Esophagus mucosa (tissue), 1 donor: ENCODE data around the gene POLH. TPM values are rescaled to one million over a fixed set of nuclear protein-coding genes. Genes with fewer than 3 reads are reported as not detected.
A peak's percentile ranks its signal among the peaks of the same experiment; 100 is the strongest.
"Not testable (repeated sequence)": the region's sequence is repeated elsewhere in the genome, so short reads cannot be mapped to it uniquely, and the experiment has no call there.

ENCODE experiments used
- ATAC-seq: fragments of 200-7000 bp; cut with Tn5 transposase; one replicate; pipeline ENCODE4 v1.9.1; 2020
- total RNA-seq: library from RNA; stranded (reverse); gene quantifications from one replicate; pipeline ENCODE4 v1.2.4, GENCODE V29; 2023
- donor health status: DM: yes; HTN: yes; CAD: no.

POLH gene
- total RNA-seq, 1 donor from 2014 or later: 12.0 TPM

- ATAC-seq: no peak
Measured at GRCh38 chr6:43634702-43635303, 58.8 kb downstream of the POLH start.

DNA sequence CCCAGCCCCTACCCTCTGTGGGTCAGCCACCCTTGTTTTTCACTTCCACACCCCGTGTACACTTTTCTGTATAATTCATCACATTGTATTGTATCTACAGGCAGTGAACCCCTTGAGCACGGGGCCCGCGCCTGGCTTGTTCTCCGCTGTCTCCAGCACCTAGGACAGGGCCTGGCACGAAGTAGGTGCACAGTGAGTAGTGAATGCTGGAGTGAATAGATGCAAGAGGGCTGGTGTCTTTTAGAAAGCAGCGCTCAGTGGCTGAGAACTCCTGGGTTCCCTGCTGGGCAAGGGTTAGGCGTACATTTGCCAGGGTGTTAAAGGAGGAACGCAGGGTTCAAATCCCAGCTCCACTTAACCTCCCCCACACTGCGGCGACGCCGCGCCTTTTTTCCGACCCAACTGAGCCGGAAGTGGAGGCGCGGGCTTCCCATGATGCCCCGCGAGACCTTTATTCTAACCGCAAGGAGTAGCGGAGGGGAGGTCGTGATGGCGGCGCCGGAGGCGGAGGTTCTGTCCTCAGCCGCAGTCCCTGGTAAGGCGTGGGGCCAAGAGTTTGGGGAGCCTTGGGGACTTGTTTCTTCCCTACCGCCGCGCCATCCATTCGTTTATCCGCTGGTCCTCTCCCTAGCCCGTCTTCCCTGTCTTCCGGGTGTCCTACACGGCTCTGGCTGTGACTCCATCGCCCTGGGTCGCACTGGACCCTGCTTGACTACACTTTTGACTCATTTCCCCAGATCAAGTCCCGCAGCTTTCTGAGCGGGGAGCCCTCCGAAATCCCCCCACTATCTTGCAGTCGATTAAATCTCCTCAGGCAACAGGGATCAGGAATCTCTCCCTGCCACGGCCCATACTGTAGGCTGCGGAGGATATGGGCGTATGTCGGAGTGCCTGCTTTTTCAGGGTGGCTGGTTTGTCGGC is 59.7 kb downstream of the POLH start, which contains the start of gene MAD2L1BP:
Gene MAD2L1BP, plus strand, starts transcription at position 454 of the 921 bp plus-strand sequence. Its CDS starts 36 bp downstream, at position 490.
- ATAC-seq: peak; percentile 77

DNA sequence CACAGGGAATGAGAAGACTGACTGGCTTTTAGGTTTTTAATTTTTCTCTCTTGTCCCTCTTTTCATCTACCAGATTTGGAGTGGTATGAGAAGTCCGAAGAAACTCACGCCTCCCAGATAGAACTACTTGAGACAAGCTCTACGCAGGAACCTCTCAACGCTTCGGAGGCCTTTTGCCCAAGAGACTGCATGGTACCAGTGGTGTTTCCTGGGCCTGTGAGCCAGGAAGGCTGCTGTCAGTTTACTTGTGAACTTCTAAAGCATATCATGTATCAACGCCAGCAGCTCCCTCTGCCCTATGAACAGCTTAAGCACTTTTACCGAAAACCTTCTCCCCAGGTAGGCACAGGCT is 60.3 kb downstream of the POLH start:
- ATAC-seq: peak; percentile 3

GRCh38 chr6:43639984-43640800 is 64.2 kb downstream of the POLH start:
- ATAC-seq: peak; percentile 52

GRCh38 chr6:43644940-43645612 is 69.1 kb downstream of the POLH start, which contains the start of gene RSPH9:
TSS of gene RSPH9 (plus strand) at chr6:43645036. CDS start at chr6:43645099, 63 bp downstream.
- peak; percentile 44 for ATAC-seq

GRCh38 chr6:43645613-43645964 is 69.6 kb downstream of the POLH start:
- no peak for ATAC-seq

GRCh38 chr6:43647613-43648012 is 71.6 kb downstream of the POLH start:
- ATAC-seq: no peak

- no peak for ATAC-seq
Measured at GRCh38 chr6:43648248-43648647, 72.3 kb downstream of the POLH start.

- ATAC-seq: not testable (repeated sequence)
Measured at GRCh38 chr6:43652822-43653221, 76.8 kb downstream of the POLH start.

GRCh38 chr6:43657221-43657802 is 81.3 kb downstream of the POLH start:
- no peak for ATAC-seq

DNA sequence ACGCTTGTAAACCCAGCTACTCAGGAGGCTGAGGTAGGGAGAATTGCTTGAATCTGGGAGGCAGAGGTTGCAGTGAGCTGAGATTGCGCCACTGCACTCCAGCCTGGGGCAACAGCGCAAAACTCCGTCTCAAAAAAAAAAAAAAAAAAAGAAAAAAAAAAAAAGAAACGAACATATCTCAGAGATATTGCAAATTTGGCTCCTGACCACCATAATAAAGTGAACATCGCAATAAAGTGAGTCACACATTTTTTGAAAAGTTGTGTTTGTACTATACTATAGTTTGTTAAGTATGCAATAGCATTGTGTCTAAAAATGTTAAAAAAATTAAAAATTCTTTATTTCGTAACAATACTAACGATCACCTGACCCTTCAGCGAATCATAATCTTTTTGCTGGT is 82.2 kb downstream of the POLH start:
- ATAC-seq: no peak

GRCh38 chr6:43662948-43663347 is 87.0 kb downstream of the POLH start:
- not testable (repeated sequence) for ATAC-seq

Other genes starting within 250 kb of the POLH start
- gene ZNF318, start 206.5 kb upstream of the POLH start, total RNA-seq: 5.0 TPM
- 18.3 TPM for gene ABCC10, start 148.6 kb upstream of the POLH start, total RNA-seq
- gene DLK2, start 120.6 kb upstream of the POLH start, total RNA-seq: 8.9 TPM
- gene TJAP1, start 98.6 kb upstream of the POLH start, total RNA-seq: 8.9 TPM
- gene LRRC73, start 65.8 kb upstream of the POLH start, total RNA-seq: 0.20 TPM
- gene YIPF3, start 59.3 kb upstream of the POLH start, total RNA-seq: 41.8 TPM
- 33.0 TPM for gene POLR1C, start 59.1 kb upstream of the POLH start, total RNA-seq
- 36.5 TPM for gene XPO5, start 147 bp upstream of the POLH start, total RNA-seq
- 49.7 TPM for gene GTPBP2, start 53.1 kb downstream of the POLH start, total RNA-seq
- gene MAD2L1BP, start 59.7 kb downstream of the POLH start, total RNA-seq: 20.1 TPM
- not detected for gene RSPH9, start 68.9 kb downstream of the POLH start, total RNA-seq
- 44.5 TPM for gene MRPS18A, start 111.6 kb downstream of the POLH start, total RNA-seq
- 129 TPM for gene VEGFA, start 194.0 kb downstream of the POLH start, total RNA-seq